Keratinocyte (primary cell): ENCODE results near the gene EFNB3. TPM values are rescaled to one million over a fixed set of nuclear protein-coding genes. Genes with fewer than 3 reads are reported as not detected.

Experiments
- DNase-seq: peaks from one replicate; pipeline ENCODE4 v3.0.0-alpha.2; 2011; ENCODE audit warnings: low read depth, missing footprints, low spot score
- FAIRE-seq: peaks from 2 replicates; lab custom pipeline; 2011; peaks lifted over from hg19 to GRCh38; lab: Jason Lieb, UNC
- H2AFZ ChIP-seq: 2 replicates; pipeline ENCODE4 v1.6.0; 2012; ENCODE audit warnings: low read length, control low read depth, inconsistent platforms; ENCODE audit not compliant: control insufficient read depth
- H3K27ac ChIP-seq: 2 replicates; pipeline ENCODE4 v1.5.1; 2011; ENCODE audit warnings: low read length; ENCODE audit not compliant: control insufficient read depth, insufficient read depth
- H3K27me3 ChIP-seq: 3 replicates; pipeline ENCODE4 v1.6.0; 2011; ENCODE audit warnings: low read length; ENCODE audit not compliant: control insufficient read depth, insufficient read depth; ENCODE audit errors: extremely low read depth
- H3K36me3 ChIP-seq, 2 experiments: 2 replicates in 1 of 2; 3 replicates in 1 of 2; pipeline ENCODE4 v1.5.1; 2011; ENCODE audit warnings: low read length in 2 of 2, mild to moderate bottlenecking in 1 of 2; ENCODE audit not compliant: control insufficient read depth in 2 of 2, insufficient read depth in 2 of 2; ENCODE audit errors: extremely low read depth in 1 of 2
- H3K4me1 ChIP-seq: 3 replicates; pipeline ENCODE4 v1.5.1; 2011; ENCODE audit warnings: low read length; ENCODE audit not compliant: control insufficient read depth, insufficient read depth; ENCODE audit errors: extremely low read depth
- H3K4me2 ChIP-seq: 3 replicates; pipeline ENCODE4 v1.6.0; 2011; ENCODE audit warnings: low read depth, low read length; ENCODE audit not compliant: control insufficient read depth, insufficient read depth; ENCODE audit errors: extremely low read depth
- H3K4me3 ChIP-seq, 3 experiments: fragments of 200-600 bp in 1 of 3; sonication (generic) in 1 of 3; 2 replicates in 2 of 3; 3 replicates in 1 of 3; pipeline ENCODE4 v1.5.1; 2011 to 2016; ENCODE audit warnings: low read length in 3 of 3, mild to moderate bottlenecking in 3 of 3, control low read depth in 2 of 3, inconsistent platforms in 1 of 3, low read depth in 1 of 3, mixed read lengths in 1 of 3, mixed run types in 1 of 3, moderate library complexity in 1 of 3; ENCODE audit not compliant: control insufficient read depth in 2 of 3, insufficient read depth in 2 of 3; ENCODE audit errors: extremely low read depth in 1 of 3
- H3K79me2 ChIP-seq: 2 replicates; pipeline ENCODE4 v1.6.0; 2012; ENCODE audit warnings: low read length; ENCODE audit not compliant: control insufficient read depth, insufficient read depth
- H3K9ac ChIP-seq: 3 replicates; pipeline ENCODE4 v1.6.0; 2011; ENCODE audit warnings: low read length; ENCODE audit not compliant: control insufficient read depth, insufficient read depth; ENCODE audit errors: extremely low read depth
- H3K9me1 ChIP-seq: 3 replicates; pipeline ENCODE4 v1.6.0; 2011; ENCODE audit warnings: low read length; ENCODE audit not compliant: control insufficient read depth, insufficient read depth; ENCODE audit errors: extremely low read depth
- H3K9me3 ChIP-seq: 2 replicates; pipeline ENCODE4 v1.5.1; 2012; ENCODE audit warnings: low read depth, low read length; ENCODE audit not compliant: control insufficient read depth
- H4K20me1 ChIP-seq: 3 replicates; pipeline ENCODE4 v1.6.0; 2011; ENCODE audit warnings: low read length; ENCODE audit not compliant: control insufficient read depth, insufficient read depth; ENCODE audit errors: extremely low read depth
- EZH2 ChIP-seq: IDR thresholded peaks from one replicate; pipeline ENCODE4 v1.6.1; 2012; ENCODE audit warnings: inconsistent platforms, mild to moderate bottlenecking, low read length, moderate library complexity
- dilution Hi-C: fragments of 300-500 bp; cut with MboI; formaldehyde crosslinking; loops from one replicate; pipeline ENCODE4 v1.7.0; 2020; ENCODE audit warnings: low sequenced_read_pairs; ENCODE audit not compliant: extremely low pct_ligation_motif_present
- polyA plus RNA-seq, 5 experiments: library from polyadenylated mRNA; depleted of rRNA in 3 of 5; stranded (reverse) in 3 of 5; stranded (forward) in 1 of 5; unstranded in 1 of 5; fragments of >200 nt; gene quantifications; 1 replicate in 1 of 5; 2 replicates in 3 of 5; 3 replicates in 1 of 5; pipeline versions ENCODE4 v1.2.1 to v1.2.3, GENCODE V29; 2011 to 2012; ENCODE audit warnings: missing spikeins in 2 of 5, low read depth in 1 of 5, low replicate concordance in 1 of 5
- TF ChIP-seq, protein P1 (sequence below), 3 experiments: IDR thresholded peaks in 1 of 3; conservative IDR thresholded peaks in 1 of 3; optimal IDR thresholded peaks in 1 of 3; 2 replicates in 2 of 3; 3 replicates in 1 of 3; pipeline versions ENCODE3 to v1.5.1; 2011; ENCODE audit warnings: low read length in 3 of 3, mild to moderate bottlenecking in 3 of 3, moderate library complexity in 2 of 3, control low read depth in 1 of 3, inconsistent platforms in 1 of 3; ENCODE audit not compliant: insufficient read depth in 2 of 3; ENCODE audit errors: extremely low read depth in 1 of 3

EFNB3 gene
- polyA plus RNA-seq, 1 donor (not counting 4 experiments of a cell fraction or from before 2014, with no cell fraction given) = 4.1 TPM

DNA sequence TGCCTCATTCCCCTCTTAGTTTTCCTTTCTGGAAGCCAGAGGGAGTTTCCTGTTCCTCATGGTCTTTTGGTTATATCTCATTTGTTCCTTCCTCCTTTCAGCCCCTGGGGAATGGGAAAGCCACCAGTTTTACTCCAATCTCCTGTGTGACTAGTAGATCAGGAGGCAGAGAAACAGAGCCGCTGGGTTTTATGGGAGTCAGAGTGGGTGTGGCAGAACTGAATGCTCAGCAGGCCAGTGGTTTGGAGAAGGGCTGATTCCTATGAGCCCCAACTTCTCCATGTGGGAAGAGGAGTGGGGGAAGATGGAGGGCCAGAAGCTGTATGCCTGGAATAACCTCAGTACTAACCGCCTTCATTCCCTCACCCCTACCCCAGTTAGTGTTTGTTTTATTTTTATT, 16.6 kb downstream of the EFNB3 start:
- Histone ChIP-seq H3K27ac (no peak overlapping the region), H3K36me3 (no peaks in the 10 kb centered on the region), H3K4me1 (no peaks in the 10 kb centered on the region), H3K9me1 (no peaks in the 10 kb centered on the region), H3K9me3 (no peaks in the 10 kb centered on the region), H3K4me2 (no peak overlapping the region), H3K79me2 (no peaks in the 10 kb centered on the region), H3K27me3 (peaks cover 21% of the 10 kb centered on the region), H2AFZ (no peak overlapping the region), H3K9ac (no peak overlapping the region), H3K4me3 (no peak overlapping the region), H4K20me1 (no peaks in the 10 kb centered on the region)
- DNase-seq (no peak), FAIRE-seq (no peak)
- dilution Hi-C loops = no loop called here
- TF ChIP-seq, protein P1, sequence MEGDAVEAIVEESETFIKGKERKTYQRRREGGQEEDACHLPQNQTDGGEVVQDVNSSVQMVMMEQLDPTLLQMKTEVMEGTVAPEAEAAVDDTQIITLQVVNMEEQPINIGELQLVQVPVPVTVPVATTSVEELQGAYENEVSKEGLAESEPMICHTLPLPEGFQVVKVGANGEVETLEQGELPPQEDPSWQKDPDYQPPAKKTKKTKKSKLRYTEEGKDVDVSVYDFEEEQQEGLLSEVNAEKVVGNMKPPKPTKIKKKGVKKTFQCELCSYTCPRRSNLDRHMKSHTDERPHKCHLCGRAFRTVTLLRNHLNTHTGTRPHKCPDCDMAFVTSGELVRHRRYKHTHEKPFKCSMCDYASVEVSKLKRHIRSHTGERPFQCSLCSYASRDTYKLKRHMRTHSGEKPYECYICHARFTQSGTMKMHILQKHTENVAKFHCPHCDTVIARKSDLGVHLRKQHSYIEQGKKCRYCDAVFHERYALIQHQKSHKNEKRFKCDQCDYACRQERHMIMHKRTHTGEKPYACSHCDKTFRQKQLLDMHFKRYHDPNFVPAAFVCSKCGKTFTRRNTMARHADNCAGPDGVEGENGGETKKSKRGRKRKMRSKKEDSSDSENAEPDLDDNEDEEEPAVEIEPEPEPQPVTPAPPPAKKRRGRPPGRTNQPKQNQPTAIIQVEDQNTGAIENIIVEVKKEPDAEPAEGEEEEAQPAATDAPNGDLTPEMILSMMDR (optimal IDR thresholded peaks at IDR 0.05 in 1 of 3, IDR thresholded peaks at IDR 0.05 in 1 of 3, conservative IDR thresholded peaks at IDR 0.05 in 1 of 3; ENCODE audit: extremely low read depth in 1 of 3, insufficient read depth in 2 of 3, low read length in 3 of 3) = no peak
- no peak for TF ChIP-seq EZH2

DNA sequence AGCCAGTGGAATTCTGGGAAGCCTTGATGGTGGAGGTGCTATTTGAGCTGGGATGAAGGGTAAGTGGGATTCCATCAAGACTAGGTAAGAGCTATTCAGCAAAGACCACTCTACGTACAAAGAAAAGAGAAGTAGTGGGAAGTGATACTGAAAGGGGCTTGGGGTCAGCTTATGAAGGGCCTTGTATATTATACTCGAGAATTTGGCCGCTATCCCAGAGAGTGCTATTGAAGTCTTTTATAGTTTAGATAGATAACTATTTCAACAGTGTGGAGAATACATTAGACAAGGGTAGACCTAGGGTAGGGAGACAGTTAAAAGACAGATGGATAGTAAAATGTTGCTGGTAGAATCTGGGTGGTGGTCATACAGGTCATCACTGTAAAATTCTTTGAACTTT, 22.9 kb downstream of the EFNB3 start:
- Histone ChIP-seq H3K27ac (no peak overlapping the region), H3K4me3 (no peak overlapping the region), H3K4me1 (no peaks in the 10 kb centered on the region), H2AFZ (no peak overlapping the region), H4K20me1 (no peaks in the 10 kb centered on the region), H3K4me2 (no peak overlapping the region), H3K9me3 (no peaks in the 10 kb centered on the region), H3K9me1 (no peaks in the 10 kb centered on the region), H3K36me3 (no peaks in the 10 kb centered on the region), H3K9ac (no peak overlapping the region), H3K79me2 (no peaks in the 10 kb centered on the region), H3K27me3 (peaks cover 2% of the 10 kb centered on the region)
- DNase-seq (no peak), FAIRE-seq (no peak)
- TF ChIP-seq, protein P1 (optimal IDR thresholded peaks at IDR 0.05 in 1 of 3, IDR thresholded peaks at IDR 0.05 in 1 of 3, conservative IDR thresholded peaks at IDR 0.05 in 1 of 3; ENCODE audit: extremely low read depth in 1 of 3, insufficient read depth in 2 of 3, low read length in 3 of 3) = no peak
- no peak for TF ChIP-seq EZH2
- dilution Hi-C loops = no loop called here
